Fibroblast of upper back skin (primary cell): ENCODE data around the gene LARP1.

ENCODE experiments used
- DNase-seq: peaks from one replicate; pipeline ENCODE4 v3.0.0-alpha.2; 2013

LARP1 gene

GRCh38 chr5:154862766-154863165 is 107.6 kb downstream of the LARP1 start:
- DNase-seq: no peak

DNA sequence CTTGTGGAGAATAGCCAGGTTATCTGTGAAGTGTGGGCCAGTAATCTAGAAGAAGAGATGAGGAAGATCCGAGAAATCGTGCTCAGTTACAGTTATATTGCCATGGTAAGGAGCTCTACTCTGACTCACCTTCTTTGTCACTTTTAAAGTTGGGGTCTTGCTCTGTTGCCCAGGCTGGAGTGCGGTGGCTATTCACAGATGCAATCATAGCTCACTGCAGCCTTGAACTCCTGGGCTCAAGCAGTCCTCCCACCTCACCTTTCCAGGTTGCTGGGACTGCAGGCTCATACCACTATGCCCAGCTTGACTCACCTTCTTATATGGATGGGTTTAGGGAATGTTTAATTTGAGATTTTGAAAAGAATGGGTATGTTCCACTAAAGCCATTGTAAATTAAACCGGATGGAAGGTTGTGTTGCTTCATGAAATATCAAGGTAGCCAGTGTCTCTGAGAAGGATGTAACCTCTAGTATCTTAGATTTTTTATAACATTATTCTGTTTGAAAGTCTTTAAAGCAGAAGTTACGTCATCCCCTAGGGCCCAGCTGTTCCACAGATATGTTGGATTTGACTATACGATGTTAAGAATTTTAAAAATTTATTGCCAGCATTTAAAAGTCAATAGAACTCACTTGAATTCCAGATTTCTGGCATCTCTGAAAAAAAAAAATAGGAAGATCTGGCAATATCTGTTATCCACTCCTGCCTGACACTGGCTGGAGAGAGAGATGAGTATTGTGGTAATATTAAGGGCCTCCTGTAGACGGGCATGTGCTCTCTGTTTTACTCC is 108.3 kb downstream of the LARP1 start:
- DNase-seq: no peak

DNA sequence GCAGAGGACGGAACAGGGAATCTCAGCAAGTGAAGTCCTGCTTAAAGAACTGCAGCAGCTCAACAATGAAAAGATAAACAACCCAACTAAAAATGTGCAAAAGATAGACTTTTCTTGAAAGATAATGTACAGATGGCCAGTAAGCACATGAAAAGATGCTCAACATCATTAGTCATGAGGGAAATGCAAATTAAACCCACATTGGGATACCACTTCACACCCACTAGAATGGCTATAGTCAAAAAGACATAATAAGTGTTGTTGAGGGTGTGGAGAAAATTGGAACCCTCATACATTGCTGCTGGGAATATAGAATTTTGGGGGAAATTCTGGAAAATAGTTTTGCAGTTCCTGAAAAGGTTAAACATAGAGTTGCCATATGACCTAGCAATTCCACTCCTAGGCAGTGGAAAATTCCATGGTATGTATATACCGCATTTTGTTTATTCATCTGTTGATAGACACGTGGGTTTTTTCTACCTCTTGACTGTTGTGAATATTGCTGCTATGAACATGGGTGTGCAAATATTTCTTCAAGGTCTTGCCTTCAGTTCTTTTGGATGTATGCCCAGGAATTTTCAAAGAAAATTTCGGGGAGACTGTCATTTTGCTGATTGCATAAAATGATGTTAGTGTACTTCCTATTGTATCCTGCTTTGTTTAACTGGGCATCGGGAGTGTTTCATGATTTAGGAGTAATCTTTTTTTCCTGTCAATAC is 110.4 kb downstream of the LARP1 start:
- no peak for DNase-seq

- DNase-seq: no peak
Observed at GRCh38 chr5:154866841-154867240, 111.7 kb downstream of the LARP1 start.
